Ovary (tissue), 9 donors: ENCODE data around the gene C4B. TPM values are rescaled to one million over a fixed set of nuclear protein-coding genes. Genes with fewer than 3 reads are reported as not detected.
"Not testable (repeated sequence)": the region's sequence is repeated elsewhere in the genome, so short reads cannot be mapped to it uniquely, and the experiment has no call there.

ENCODE experiments used
- DNase-seq, 5 donors: peaks; one replicate each; pipeline ENCODE4 v3.0.0-alpha.2; 2019 to 2020
- H3K27ac ChIP-seq, 2 donors: fragments of 200-600 bp; one replicate each; pipeline versions ENCODE4 v1.5.1 to v1.8.0; 2019 to 2022
- H3K27me3 ChIP-seq: fragments of 200-600 bp; one replicate; pipeline ENCODE4 v1.8.0; 2022
- H3K36me3 ChIP-seq: fragments of 200-600 bp; sonication (generic); one replicate; pipeline ENCODE4 v1.5.1; 2019
- H3K4me1 ChIP-seq: one replicate; pipeline ENCODE4 v1.8.1; 2013; ENCODE audit warnings: mild to moderate bottlenecking, moderate library complexity; ENCODE audit not compliant: insufficient read depth
- H3K4me3 ChIP-seq: fragments of 200-600 bp; sonication (generic); one replicate; pipeline ENCODE4 v1.5.1; 2017
- H3K9me3 ChIP-seq, 2 donors: fragments of 200-600 bp in 1 of 2; sonication (generic) in 1 of 2; one replicate each; pipeline versions ENCODE4 v1.5.1 to v1.8.1; 2013 to 2019; ENCODE audit warnings: mild to moderate bottlenecking in 1 of 2, moderate library complexity in 1 of 2
- EP300 ChIP-seq: sonication (generic); formaldehyde crosslinking; IDR thresholded peaks from one replicate; pipeline ENCODE4 v1.6.1; 2017; ENCODE audit warnings: antibody characterized with exemption
- POLR2A ChIP-seq: fragments of 450-650 bp; IDR thresholded peaks from one replicate; pipeline ENCODE4 v1.6.1; 2017; ENCODE audit warnings: antibody characterized with exemption, mild to moderate bottlenecking, moderate library complexity
- WGBS, 3 donors: extraction: QIAGEN DNeasy Blood & Tissue Kit in 1 of 3; methylation state at CpG; one replicate each; pipeline versions ENCODE4 v1.1.5 to v1.1.7; 2013 to 2017; 5-methylcytosine and 5-hydroxymethylcytosine counted together
- intact Hi-C, 4 donors: fragments of 100-400 bp; cut with DNase I; formaldehyde crosslinking; loops; one replicate each; pipeline versions ENCODE4 v1.11.0 to v1.15.1; 2022 to 2023
- polyA plus RNA-seq, 2 donors: library from polyadenylated mRNA; stranded (reverse); fragments of 200-250 nt in 1 of 2; fragments of 350-450 nt in 1 of 2; fragmentation: Illumina TruSeq in 1 of 2; extraction: RNeasy Lipid Tissue Mini Kit (QIAGEN cat#74804) in 1 of 2; gene quantifications; one replicate each; pipeline ENCODE4 v1.2.3, GENCODE V29; 2013 to 2014
- total RNA-seq, 7 donors: library from RNA; depleted of rRNA in 2 of 7; stranded (reverse); fragments of >200 nt in 2 of 7; fragmentation: NEBNext Ultra II Directional in 3 of 7; extraction: Animal tissue kit (Norgen Biotek cat#: 25700) in 3 of 7; gene quantifications; one replicate each; pipeline versions ENCODE4 v1.1.0 to v1.2.4, GENCODE V29; 2016 to 2023
- TF ChIP-seq, protein P1 (sequence below), 3 donors: fragments of 450-650 bp in 2 of 3; fragments of 200-600 bp in 1 of 3; IDR thresholded peaks; one replicate each; pipeline versions ENCODE4 v1.5.1 to v1.8.0; 2016 to 2022; ENCODE audit warnings: antibody characterized with exemption in 3 of 3, mild to moderate bottlenecking in 1 of 3
- donor health status: DM: no; HTN: no; CAD: no; lungs with moderate emphysema.
- donor health status: DM: no; HTN: no; CAD: no.
- donor health status: Bipolar disorder and iron deficiency.
- donor health status: DM: yes; HTN: yes; CAD: no.
- donor health status: DM: no; HTN: no; CAD: no.
- donor health status: DM: yes; HTN: yes; CAD: no.

C4B gene
- total and polyA plus RNA-seq, 9 donors, result 97.4 to 1,673 (median 271) TPM

DNA sequence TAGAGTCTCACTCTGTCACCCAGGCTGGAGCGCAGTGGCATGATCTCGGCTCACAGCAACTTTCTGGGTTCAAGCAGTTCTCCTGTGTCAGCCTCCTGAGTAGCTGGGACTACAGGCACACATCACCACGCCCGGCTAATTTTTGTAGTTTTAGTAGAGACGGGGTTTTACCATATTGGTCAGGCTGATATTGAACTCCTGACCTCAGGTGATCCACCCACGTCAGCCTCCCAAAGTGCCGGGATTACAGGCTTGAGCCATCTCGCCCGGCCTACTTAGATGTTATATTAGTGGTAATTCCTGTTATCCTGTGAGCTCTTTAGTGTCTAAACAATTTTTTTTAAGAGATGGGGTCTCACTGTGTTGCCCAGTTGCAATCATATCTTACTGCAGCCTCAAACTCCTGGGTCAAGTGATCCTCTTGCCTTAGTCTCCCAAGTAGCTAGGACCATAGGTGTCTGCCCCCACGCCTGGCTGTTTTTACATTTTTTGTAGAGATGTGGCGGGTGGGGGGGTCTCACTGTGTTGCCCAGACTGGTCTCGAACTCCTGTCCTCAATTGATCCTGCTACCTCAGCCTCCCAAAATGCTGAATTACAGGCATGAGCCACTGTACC, 36.7 kb upstream of the C4B start:
- Histone ChIP-seq H3K4me1 (no peaks in the 10 kb centered on the region), H3K36me3 (no peaks in the 10 kb centered on the region), H3K27ac (no peak overlapping the region), H3K27me3 (no peaks in the 10 kb centered on the region), H3K4me3 (no peak overlapping the region), H3K9me3 (no peaks in the 10 kb centered on the region)
- peak in 2 of 5 donors; percentile 9 to 17 for DNase-seq
- WGBS, 3 donors, result 92 to 97% (median 94%) methylated on average over 12 of the region's 12 CpGs
- intact Hi-C loops, result no loop called here
- TF ChIP-seq, protein P1, sequence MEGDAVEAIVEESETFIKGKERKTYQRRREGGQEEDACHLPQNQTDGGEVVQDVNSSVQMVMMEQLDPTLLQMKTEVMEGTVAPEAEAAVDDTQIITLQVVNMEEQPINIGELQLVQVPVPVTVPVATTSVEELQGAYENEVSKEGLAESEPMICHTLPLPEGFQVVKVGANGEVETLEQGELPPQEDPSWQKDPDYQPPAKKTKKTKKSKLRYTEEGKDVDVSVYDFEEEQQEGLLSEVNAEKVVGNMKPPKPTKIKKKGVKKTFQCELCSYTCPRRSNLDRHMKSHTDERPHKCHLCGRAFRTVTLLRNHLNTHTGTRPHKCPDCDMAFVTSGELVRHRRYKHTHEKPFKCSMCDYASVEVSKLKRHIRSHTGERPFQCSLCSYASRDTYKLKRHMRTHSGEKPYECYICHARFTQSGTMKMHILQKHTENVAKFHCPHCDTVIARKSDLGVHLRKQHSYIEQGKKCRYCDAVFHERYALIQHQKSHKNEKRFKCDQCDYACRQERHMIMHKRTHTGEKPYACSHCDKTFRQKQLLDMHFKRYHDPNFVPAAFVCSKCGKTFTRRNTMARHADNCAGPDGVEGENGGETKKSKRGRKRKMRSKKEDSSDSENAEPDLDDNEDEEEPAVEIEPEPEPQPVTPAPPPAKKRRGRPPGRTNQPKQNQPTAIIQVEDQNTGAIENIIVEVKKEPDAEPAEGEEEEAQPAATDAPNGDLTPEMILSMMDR (IDR thresholded peaks at IDR 0.05), result no peak
- TF ChIP-seq EP300 (no peak), POLR2A (no peak)

DNA sequence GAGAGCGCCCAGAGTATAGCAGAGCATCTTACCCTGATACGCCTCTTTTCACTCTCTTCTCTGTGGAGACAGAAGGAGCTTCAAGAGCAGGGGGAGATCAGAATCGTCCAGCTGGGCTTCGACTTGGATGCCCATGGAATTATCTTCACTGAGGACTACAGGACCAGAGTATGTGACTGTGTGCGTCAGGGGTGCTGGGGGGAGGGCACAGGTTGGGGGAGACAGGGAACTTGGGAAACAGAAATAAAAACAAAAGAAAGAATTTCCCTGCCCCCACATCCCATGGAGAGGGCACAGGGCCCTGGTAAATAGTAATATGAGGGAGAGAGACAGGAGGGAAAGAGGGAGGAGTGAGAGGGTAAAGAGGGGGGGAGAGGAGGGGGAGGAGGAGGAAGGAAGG, 35.8 kb upstream of the C4B start:
- 82 to 85% (median 83%) methylated on average over 5 of the region's 5 CpGs for WGBS, 3 donors
- Histone ChIP-seq H3K27me3 (no peaks in the 10 kb centered on the region), H3K4me3 (no peak overlapping the region), H3K4me1 (no peaks in the 10 kb centered on the region), H3K9me3 (no peaks in the 10 kb centered on the region), H3K27ac (no peak overlapping the region), H3K36me3 (no peaks in the 10 kb centered on the region)
- intact Hi-C loops, result no loop called here
- DNase-seq, result peak in 1 of 5 donors; percentile 33
- TF ChIP-seq, protein P1 (IDR thresholded peaks at IDR 0.05), result no peak
- TF ChIP-seq EP300, result no peak
- no peak for TF ChIP-seq POLR2A

DNA sequence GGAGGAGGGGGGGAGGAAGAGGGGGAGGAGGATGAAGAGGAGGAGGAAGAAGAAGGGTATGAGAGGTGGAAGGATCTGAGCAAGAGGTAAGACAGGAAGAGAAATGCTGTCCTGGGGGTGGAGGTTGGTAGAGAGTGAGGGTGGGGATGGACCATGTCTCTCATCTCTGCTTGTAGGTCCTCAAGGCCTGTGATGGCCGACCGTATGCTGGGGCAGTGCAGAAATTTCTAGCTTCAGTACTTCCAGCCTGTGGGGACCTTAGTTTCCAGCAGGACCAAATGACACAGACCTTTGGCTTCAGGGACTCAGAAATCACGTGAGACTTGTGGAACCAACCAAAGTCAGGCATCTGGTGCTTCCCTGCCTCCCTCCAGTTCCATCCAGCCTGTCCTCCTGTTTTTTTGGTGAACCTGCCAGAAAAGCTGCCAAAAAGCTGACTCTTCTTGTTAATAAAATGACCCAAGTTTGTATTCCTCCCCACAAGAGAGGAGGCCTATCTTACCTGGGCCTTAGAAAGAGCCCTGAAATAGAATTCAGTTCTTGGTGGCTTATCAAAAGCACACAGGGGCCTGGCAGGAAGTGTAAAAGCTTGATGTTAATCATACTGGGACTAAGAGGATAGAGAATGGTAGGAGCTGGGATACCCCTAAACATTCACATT, 35.2 kb upstream of the C4B start:
- intact Hi-C loops, result no loop called here
- WGBS, 3 donors, result 77 to 90% (median 84%) methylated on average over 3 of the region's 3 CpGs
- DNase-seq, result peak in 1 of 5 donors; percentile 21
- H3K27me3 ChIP-seq, result no peaks in the 10 kb centered on the region
- H3K4me3 ChIP-seq, result no peak overlapping the region
- H3K9me3 ChIP-seq, result no peaks in the 10 kb centered on the region
- no peaks in the 10 kb centered on the region for H3K36me3 ChIP-seq
- H3K4me1 ChIP-seq, result no peaks in the 10 kb centered on the region
- no peak overlapping the region for H3K27ac ChIP-seq
- TF ChIP-seq EP300, result no peak
- TF ChIP-seq, protein P1 (IDR thresholded peaks at IDR 0.05), result no peak

DNA sequence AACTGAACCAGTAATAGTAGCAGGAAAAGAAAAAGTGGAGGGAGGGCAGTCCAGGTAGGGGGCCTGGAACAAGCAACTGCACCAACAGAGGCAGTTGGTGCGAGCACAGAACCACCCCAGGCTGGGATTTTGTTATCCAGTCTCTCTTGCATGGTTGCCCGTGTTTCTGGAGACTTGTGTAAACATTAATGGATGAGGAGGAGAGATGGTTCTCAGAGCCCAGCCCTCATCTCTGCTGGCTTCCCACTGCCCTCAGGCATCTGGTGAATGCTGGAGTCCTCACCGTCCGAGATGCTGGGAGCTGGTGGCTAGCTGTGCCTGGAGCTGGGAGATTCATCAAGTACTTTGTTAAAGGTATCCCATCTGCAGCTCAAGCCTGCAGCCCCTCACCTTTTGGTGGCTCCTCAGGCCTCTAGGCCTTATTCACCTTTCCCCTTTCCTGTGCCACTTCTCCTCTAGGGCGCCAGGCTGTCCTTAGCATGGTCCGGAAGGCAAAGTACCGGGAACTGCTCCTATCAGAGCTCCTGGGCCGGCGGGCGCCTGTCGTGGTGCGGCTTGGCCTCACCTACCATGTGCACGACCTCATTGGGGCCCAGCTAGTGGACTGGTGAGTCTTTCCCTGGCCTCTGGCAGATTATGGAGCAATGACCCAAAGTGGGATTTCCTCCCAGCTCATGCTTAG, 34.3 kb upstream of the C4B start:
- H3K9me3 ChIP-seq, H3K27me3 ChIP-seq, intact Hi-C loops, H3K36me3 ChIP-seq, H3K4me3 ChIP-seq, H3K4me1 ChIP-seq: not testable (repeated sequence)
- DNase-seq, result peak in 2 of 5 donors; percentile 17 to 23
- H3K27ac ChIP-seq, result peak overlapping the region in 1 of 2 donors; percentile 10
- WGBS, 3 donors, result 82 to 88% (median 84%) methylated on average over 5 to 13 of the region's 13 CpGs

DNA sequence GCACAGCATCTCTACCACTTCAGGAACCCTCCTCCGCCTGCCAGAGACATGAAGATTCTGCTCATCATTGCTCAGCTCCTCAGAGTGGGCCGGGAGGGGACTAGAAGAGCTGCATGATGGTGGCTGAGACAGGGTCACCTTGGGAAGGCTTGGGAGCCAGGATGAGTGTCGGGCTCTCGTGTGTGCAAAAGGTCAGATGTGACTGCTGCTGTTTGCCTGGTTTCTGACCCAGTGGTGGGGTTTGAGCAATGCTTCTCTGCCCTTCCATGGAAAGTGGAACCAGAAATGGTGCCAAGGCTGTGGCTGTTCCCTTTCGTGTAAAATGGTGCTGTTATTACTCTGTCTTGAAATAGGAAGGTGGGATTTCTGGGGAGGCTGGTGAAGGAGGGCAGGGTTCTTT, 33.6 kb upstream of the C4B start:
- DNase-seq, H3K27ac ChIP-seq, H3K9me3 ChIP-seq, H3K4me3 ChIP-seq, intact Hi-C loops, H3K4me1 ChIP-seq, H3K27me3 ChIP-seq, H3K36me3 ChIP-seq: not testable (repeated sequence)
- no CpG with 5 or more reads among the region's 5 CpGs for WGBS, 3 donors

DNA sequence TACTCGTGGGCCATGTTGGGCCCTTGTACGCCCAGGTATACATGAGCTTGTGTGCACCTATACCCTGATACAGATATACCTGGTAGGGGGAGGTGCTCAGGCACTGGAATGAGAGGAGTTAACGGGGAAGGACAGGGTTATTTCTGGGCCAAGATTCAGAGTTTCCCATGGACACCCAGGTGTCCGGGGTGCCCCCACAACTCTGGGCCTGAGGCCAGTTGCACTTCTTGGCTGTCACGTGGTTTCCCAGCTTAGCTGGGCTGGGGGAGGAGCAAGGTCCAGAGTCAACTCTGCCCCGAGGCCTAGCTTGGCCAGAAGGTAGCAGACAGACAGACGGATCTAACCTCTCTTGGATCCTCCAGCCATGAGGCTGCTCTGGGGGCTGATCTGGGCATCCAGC, 32.9 kb upstream of the C4B start, which contains the start of gene C4A:
C4A (plus strand) TSS at position 314 of the 400 bp plus-strand sequence; CDS start at position 365, 51 bp downstream.
- DNase-seq, intact Hi-C loops, H3K27me3 ChIP-seq, H3K27ac ChIP-seq, H3K4me3 ChIP-seq, H3K36me3 ChIP-seq, H3K9me3 ChIP-seq, H3K4me1 ChIP-seq: not testable (repeated sequence)
- no CpG with 5 or more reads among the region's 7 CpGs for WGBS, 3 donors

DNA sequence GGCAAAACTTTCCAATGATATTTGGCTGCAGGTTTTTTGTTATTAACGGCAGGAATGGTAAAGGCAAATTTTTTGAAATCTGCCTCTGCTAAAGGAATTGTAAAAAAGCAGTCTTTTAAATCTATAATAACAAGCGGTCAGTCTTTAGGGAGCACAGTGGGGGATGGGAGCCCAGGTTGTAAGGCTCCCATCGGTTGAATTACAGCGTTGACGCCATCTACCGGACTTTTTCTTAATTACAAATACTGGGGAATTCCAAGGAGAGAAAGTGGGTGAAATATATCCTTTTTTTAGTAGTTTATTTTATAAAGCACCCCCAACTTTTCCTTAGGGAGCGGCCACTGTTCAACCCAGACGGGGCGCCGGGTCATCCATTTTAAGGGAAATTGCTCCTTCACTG, 25.2 kb upstream of the C4B start:
- H3K36me3 ChIP-seq, H3K27me3 ChIP-seq, H3K4me1 ChIP-seq, DNase-seq, H3K4me3 ChIP-seq, H3K27ac ChIP-seq, H3K9me3 ChIP-seq, intact Hi-C loops: not testable (repeated sequence)
- no CpG with 5 or more reads among the region's 10 CpGs for WGBS, 3 donors

DNA sequence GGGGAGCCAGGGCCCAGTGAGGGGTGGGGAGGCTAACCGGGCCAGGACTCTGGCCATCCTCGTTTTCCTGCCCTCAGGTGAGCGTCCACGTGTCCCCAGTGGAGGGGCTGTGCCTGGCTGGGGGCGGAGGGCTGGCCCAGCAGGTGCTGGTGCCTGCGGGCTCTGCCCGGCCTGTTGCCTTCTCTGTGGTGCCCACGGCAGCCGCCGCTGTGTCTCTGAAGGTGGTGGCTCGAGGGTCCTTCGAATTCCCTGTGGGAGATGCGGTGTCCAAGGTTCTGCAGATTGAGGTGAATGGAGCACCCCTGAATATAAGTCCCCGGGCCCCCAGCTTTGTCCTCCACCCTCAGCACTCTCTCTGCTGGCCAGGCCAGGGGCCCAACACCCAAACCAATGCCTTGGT, 20.2 kb upstream of the C4B start:
- intact Hi-C loops, H3K9me3 ChIP-seq, H3K27ac ChIP-seq, H3K27me3 ChIP-seq, H3K4me3 ChIP-seq, H3K36me3 ChIP-seq, H3K4me1 ChIP-seq: not testable (repeated sequence)
- 95 to 96% (median 95%) methylated on average over 8 to 9 of the region's 14 CpGs for WGBS, 3 donors
- DNase-seq, result peak in 3 of 5 donors; percentile 17 to 33 (median 18)
